ENCODE measurements around the gene TAF1B.
"Not testable (repeated sequence)": the region's sequence is repeated elsewhere in the genome, so short reads cannot be mapped to it uniquely, and the experiment has no call there.

Gene TAF1B

GRCh38 chr2:9887513-9887912 is 44.2 kb downstream of the TAF1B start:
- no peak for DNase-seq

DNA sequence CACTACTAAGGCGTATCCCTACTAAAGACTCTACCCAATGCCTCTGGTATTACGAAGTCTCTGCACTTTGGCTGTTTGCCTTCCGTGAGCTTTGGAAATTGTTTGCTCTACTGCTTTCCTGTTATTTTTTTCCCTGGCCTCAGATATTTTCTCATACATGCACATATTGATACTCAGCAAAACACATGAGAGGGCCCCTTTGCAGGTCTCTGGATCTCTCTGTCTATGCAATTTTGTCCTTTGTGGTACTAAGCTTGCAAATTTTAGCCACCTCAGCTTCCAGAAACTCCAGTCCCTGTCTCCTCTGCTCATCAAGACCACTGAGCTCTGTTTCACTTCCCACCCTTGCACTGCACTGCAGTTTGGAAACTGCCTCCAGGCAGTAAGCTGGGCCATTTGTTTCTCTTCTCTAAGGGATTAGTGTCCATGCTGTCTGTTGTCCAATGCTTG is 46.6 kb downstream of the TAF1B start:
- no peak for DNase-seq

- DNase-seq, result no peak
These were observed 49.0 kb downstream of the TAF1B start for GRCh38 chr2:9892236-9892635.

DNA sequence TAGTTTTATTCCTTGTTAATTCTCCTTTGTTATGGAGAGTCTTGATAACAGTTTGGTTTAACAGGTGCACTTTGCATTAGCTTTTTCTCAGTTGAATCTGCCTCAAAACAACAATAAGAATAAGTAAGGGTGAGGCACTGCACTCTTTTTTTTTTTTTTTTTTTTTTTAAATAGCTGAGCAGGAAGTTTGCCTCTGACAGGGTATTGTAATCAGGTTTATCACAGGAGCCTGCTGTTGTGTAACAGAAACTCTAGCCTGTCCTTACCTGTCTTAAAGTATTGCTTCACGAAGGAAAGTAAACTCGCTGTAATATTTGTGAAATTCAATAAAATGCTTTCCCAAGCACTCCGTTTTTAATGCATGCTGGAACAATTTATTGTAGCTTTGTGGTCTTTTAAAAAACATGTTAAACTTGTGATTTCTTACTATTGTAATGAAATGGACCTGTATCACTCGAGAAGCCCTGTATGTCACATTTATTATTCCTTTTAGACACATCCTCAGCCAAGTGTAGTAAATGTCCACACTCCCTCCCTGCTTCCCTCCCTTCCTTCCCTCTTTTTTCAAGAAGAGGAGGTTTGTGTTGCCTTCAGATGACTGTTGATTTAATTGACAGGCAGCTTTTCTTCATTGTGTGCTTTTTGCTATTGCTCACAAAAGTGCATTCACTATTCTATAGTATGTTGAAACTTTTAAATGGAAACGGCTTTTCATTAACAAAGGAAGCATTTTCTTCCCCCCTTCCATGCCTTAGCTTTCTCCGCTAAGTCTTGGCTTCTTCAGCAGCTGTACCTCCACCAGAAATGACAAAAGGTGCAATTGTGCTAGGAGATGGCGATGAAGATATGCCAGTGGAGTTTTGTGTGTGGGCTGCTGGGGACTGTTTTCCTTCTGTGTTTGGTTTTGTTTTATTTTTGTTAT is 52.7 kb downstream of the TAF1B start:
- DNase-seq, result no peak

- DNase-seq, result no peak
These were observed 54.1 kb downstream of the TAF1B start for GRCh38 chr2:9897331-9897737.

GRCh38 chr2:9897846-9898245 is 54.6 kb downstream of the TAF1B start:
- no peak for DNase-seq

- no peak for DNase-seq
These were observed 62.1 kb downstream of the TAF1B start for GRCh38 chr2:9905413-9905812.

- DNase-seq, result no peak
These were observed 64.1 kb downstream of the TAF1B start for GRCh38 chr2:9907402-9907801.

DNA sequence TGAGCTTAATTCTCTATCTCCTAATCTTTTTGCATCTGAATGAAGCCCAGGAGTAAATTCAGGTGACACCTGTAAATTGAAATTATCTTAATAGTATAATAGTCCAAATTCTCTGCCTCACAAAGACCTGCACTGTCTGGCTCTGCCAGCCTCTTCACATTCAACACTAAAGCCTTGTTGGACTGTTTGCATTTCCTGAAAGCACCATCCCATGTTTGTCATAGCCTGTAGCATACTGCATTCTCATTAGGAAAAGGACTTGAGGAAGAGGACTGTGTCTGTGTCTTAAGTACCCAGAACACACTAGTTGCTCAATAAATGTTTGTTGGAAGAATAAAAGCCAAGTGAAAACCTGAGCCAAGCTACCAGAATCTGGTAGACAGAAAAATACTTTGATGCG is 65.4 kb downstream of the TAF1B start:
- no peak for DNase-seq

- DNase-seq, result no peak
These were observed 65.8 kb downstream of the TAF1B start for GRCh38 chr2:9909106-9909505.

- DNase-seq, result no peak
These were observed 67.4 kb downstream of the TAF1B start for GRCh38 chr2:9910699-9911098.

- no peak for DNase-seq
These were observed 69.2 kb downstream of the TAF1B start for GRCh38 chr2:9912468-9912867.

DNA sequence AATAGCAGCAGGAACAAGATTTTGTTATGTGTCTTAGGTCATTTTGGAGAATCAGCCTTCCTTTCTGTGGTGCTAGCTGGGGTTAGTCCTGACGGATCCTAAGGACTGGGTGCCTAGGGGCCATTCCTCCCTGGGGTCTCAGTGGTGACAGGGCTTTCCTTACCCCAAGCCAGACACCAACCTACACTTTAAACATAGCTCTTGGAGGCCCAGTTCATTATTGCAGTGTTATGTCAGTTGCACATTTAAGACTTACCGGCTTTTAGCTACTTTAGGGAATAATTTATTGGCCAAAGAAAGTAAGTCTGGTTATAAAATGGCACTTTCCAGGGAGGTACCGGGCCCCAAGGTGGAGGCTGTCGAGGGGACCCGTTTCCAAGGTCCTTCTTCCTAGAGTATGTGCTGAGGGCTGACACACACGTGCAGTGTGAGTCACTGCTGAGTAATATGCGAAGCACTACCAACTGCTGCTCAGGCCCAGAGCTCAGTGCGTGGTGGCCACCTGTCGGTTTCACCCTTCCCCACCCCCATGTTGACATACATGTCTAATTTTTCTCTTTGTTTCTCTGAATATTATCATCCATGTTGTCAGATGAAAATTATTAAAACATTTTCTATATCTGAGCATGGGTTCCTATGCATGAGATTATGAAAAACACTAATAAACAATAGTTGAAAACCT is 71.3 kb downstream of the TAF1B start:
- no peak for DNase-seq

GRCh38 chr2:9918275-9918674 is 75.0 kb downstream of the TAF1B start:
- DNase-seq, result no peak

DNA sequence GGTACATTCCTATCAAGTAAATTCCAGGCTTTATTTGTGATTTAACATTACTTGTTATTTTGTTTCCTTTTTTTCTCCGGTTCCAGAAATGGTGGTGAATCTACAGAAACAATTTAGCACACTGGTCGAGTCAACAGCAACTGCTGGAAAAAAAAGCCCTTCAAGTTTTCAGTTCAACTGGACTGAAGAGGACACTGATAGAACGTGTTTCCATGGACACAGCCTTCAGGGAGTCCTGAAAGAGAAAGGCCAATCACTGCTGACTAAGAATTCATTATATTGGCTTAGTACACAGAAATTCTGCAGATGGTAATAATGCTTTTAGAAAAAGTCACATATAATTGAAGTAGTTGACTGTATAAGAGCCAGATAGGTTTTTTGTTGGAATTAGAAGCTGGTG is 76.2 kb downstream of the TAF1B start:
- no peak for DNase-seq

GRCh38 chr2:9927020-9927419 is 83.7 kb downstream of the TAF1B start:
- not testable (repeated sequence) for DNase-seq

DNA sequence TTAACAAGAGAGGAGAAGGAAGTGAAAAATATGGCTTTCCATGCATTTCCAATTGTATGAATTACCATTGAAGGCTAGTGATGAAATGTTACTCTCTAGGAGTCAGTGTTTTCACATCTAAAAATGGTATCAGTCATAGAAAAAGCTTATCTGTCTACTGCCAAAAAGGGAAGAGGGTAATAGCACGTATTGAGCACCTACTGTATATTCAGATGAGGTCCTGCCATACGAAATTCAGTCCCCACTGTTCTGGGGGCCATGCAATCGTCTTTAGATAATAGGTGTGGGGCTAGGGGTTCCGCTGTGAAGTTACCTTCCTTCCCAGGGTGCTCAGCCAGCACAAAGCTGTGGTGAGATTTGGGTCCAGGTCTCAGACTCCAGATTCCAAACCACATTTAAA is 94.0 kb downstream of the TAF1B start:
- no peak for DNase-seq

DNA sequence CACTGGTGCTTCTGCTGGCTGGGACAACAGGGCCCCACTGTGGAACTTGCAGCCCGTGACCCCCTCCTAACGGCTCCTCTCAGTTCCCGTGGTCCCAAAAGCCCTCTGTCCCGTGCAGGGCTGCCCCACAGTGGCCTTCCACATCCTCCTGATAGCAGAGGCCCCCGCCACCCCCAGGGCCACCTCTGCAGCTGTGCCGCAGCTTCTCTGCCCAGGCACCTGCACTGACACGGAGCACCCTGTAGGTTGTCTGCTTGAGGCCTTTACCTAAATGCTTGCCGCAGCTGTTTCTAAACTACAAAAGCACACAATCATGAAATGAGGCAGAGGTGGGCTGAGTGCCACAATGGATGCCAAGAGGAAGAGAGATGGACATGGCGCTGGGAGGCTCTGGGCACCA is 94.7 kb downstream of the TAF1B start:
- no peak for DNase-seq

GRCh38 chr2:9939587-9940485 is 96.6 kb downstream of the TAF1B start:
- DNase-seq, result no peak

GRCh38 chr2:9941196-9941995 is 98.1 kb downstream of the TAF1B start:
- no peak for DNase-seq

- no peak for DNase-seq
These were observed 98.7 kb downstream of the TAF1B start for GRCh38 chr2:9941996-9942390.

GRCh38 chr2:9944330-9944758 is 101.1 kb downstream of the TAF1B start:
- no peak for DNase-seq

Measured in DMS153 (cell line).